DMS153 treated with DMSO at 0.1 percent for 48 hours (cell line): ENCODE results near the gene ZDHHC24.

Experiments
- DNase-seq: peaks from one replicate; lab custom pipeline; 2025; ENCODE audit not compliant: unreplicated experiment; lab: John Stamatoyannopoulos, UW

ZDHHC24 gene

GRCh38 chr11:66473608-66474515 is 72.0 kb downstream of the ZDHHC24 start:
- no peak for DNase-seq

DNA sequence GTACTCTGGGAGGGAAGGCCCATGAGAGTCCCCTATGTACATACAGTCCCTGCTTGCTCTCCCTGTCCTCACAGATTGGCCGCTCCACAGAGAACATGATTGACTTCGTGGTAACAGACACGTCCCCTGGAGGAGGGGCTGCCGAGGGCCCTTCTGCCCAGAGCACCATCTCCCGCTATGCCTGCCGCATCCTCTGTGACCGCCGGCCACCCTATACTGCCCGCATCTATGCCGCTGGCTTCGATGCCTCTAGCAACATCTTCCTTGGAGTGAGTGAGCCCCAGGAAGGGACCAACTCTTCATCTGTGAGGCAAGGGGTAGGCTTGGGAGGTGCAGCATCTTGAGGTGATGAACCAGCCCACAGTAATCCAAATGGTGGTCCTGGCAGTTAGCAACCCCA is 72.7 kb downstream of the ZDHHC24 start:
- no peak for DNase-seq

DNA sequence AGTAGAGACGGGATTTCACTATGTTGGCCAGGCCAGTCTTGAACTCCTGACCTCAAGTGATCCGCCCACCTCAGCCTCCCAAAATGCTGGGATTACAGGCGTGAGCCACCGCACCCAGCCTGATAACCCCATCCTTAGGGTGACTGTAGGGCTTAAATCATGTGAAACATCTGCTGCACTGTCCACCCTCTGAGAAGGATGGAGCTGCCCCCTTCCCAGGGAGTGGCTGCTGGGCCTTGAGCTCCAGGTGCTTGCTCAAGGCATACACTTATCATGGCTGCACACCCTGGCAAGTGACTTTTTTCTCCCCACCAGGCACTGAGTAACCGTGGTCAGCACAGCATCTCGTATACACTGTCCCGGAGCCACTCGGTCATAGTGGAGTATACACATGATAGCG is 73.8 kb downstream of the ZDHHC24 start:
- no peak for DNase-seq

DNA sequence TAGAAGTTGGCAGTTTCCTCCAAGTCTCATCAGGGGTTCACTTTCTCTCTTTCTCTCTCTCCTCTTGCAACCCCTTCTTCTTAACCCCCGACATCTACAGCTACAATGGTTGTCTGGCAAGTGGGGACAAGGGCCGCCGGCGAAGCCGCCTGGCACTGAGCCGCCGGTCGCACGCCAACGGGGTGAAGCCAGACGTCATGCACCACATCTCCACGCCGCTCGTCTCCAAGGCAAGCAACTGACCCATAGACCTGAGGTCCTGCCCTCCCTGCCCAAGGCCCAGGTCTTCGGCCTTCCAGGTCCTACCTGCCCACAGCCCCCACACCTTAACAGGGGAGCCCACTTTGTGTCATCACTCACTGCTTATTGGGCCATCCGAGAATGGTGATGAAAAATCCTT is 74.7 kb downstream of the ZDHHC24 start:
- DNase-seq, result no peak
